A673 (cell line): Measurements from ENCODE around the gene FNTB. TPM values are rescaled to one million over a fixed set of nuclear protein-coding genes. Genes with fewer than 3 reads are reported as not detected.

Experiments
- BruUV-seq: library from RNA; stranded (reverse); fragments of 400-500 nt; replicated peaks from 2 replicates; lab custom pipeline; 2021; lab: Mats Ljungman, UMichigan
- CTCF ChIA-PET: fragments of 300-600 bp; sonication (Branson Sonifier 250); formaldehyde crosslinking; loops from one replicate; lab custom pipeline; 2022; ENCODE audit warnings: antibody characterized with exemption; lab: Charles Lee
- POLR2A ChIA-PET: fragments of 300-600 bp; sonication (Branson Sonifier 250); formaldehyde crosslinking; loops from one replicate; lab custom pipeline; 2022; ENCODE audit warnings: antibody characterized with exemption; ENCODE audit not compliant: low non-redundant PET; lab: Charles Lee
- DNase-seq: peaks from one replicate; pipeline ENCODE4 v3.0.0-alpha.2; 2015; ENCODE audit warnings: low spot score
- H3K27ac ChIP-seq: fragments of 200-600 bp; sonication (generic); 2 replicates; pipeline ENCODE4 v1.5.1; 2016; ENCODE audit warnings: mixed run types, low read depth, mild to moderate bottlenecking, mixed read lengths, antibody characterized with exemption, low read length; ENCODE audit not compliant: poor library complexity, severe bottlenecking
- H3K27me3 ChIP-seq: fragments of 200-600 bp; sonication (generic); replicated peaks from 2 replicates; pipeline ENCODE4 v1.6.1; 2017; ENCODE audit warnings: mixed run types, low read depth, mild to moderate bottlenecking, mixed read lengths, antibody characterized with exemption, low read length; ENCODE audit not compliant: insufficient read depth, poor library complexity
- H3K36me3 ChIP-seq: fragments of 200-600 bp; sonication (generic); 2 replicates; pipeline ENCODE4 v1.6.1; 2016; ENCODE audit warnings: mixed run types, mild to moderate bottlenecking, mixed read lengths, antibody characterized with exemption, low read length; ENCODE audit not compliant: insufficient read depth, poor library complexity, severe bottlenecking
- H3K4me1 ChIP-seq: fragments of 200-600 bp; sonication (generic); 2 replicates; pipeline ENCODE4 v1.6.1; 2017; ENCODE audit warnings: mixed run types, mild to moderate bottlenecking, mixed read lengths, antibody characterized with exemption, low read length; ENCODE audit not compliant: insufficient read depth, poor library complexity, severe bottlenecking
- H3K4me3 ChIP-seq: fragments of 200-600 bp; sonication (generic); 2 replicates; pipeline ENCODE4 v1.5.1; 2016; ENCODE audit warnings: low read depth, mixed run types, mild to moderate bottlenecking, mixed read lengths, low read length; ENCODE audit not compliant: poor library complexity, severe bottlenecking
- H3K9me3 ChIP-seq: fragments of 200-600 bp; sonication (generic); 2 replicates; pipeline ENCODE4 v1.6.1; 2016; ENCODE audit warnings: mixed run types, low read depth, mild to moderate bottlenecking, mixed read lengths, antibody characterized with exemption, low read length; ENCODE audit not compliant: poor library complexity, severe bottlenecking
- CTCF ChIP-seq: fragments of 300-800, 200-600 bp; sonication (generic); conservative IDR thresholded peaks from 2 replicates; pipeline ENCODE4 v1.5.1; 2017; ENCODE audit warnings: low read depth, mild to moderate bottlenecking, antibody characterized with exemption, low read length, moderate library complexity, mixed read lengths
- EZH2 ChIP-seq: fragments of 200-600 bp; sonication (generic); IDR thresholded peaks from 2 replicates; pipeline ENCODE4 v1.6.1; 2017; ENCODE audit warnings: borderline replicate concordance, low read depth, mild to moderate bottlenecking, mixed read lengths, antibody characterized with exemption, low read length; ENCODE audit not compliant: poor library complexity, severe bottlenecking
- intact Hi-C: fragments of 100-400 bp; cut with micrococcal nuclease; formaldehyde crosslinking; loops from one replicate; pipeline ENCODE4 v1.10.0; 2022; ENCODE audit not compliant: unreplicated experiment
- total RNA-seq: library from RNA; stranded (reverse); gene quantifications from 2 replicates; pipeline ENCODE4 v1.2.3, GENCODE V29; 2021

Gene FNTB
- total RNA-seq, 1 experiment from 2014 or later, result 24.0 TPM

- ChIA-PET POLR2A (no interaction called here), CTCF (no interaction called here)
- Histone ChIP-seq H3K36me3 (no peaks in the 10 kb centered on the region), H3K27ac (peak overlapping the region; percentile 4), H3K4me1 (peaks cover 23% of the 10 kb centered on the region), H3K4me3 (no peak overlapping the region), H3K27me3 (no peaks in the 10 kb centered on the region), H3K9me3 (no peaks in the 10 kb centered on the region)
- BruUV-seq, result no TSS peak
- no peak for DNase-seq
- no peak for TF ChIP-seq EZH2
- TF ChIP-seq CTCF, result no peak
- intact Hi-C loops, result no loop called here
Measured at GRCh38 chr14:64992328-64992885, 5.7 kb downstream of the FNTB start.

DNA sequence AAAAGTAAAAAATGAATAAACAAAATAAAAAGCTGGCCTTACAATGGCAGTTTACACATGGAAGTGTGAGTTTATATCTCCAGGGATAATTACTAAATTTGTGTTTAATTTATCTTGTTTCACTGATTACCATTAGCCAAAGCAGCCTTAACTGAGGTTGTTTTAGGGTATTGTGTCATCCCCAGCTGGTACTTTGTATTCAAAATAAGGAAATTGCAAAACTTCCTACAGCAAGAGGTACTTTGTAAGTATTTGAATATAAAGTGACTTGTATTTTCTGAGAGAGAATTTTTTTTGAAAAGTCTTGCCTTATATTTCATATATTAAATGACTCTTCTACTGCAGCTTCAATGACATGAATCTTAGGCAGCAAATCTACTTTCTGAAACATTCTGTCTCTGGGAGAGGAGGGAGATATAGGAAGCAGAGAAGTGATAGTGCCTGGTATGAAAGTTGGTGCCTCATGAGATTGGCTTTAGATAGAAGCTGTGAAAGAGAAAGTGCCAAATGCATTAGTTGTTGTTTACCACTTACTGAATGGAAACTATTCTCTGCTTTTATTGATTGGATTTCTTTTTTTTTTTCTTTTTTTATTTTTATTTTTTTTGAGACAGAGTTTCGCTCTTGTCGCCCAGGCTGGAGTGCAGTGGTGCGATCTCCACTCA is 6.7 kb downstream of the FNTB start:
- BruUV-seq, result no TSS peak
- Histone ChIP-seq H3K9me3 (no peaks in the 10 kb centered on the region), H3K36me3 (no peaks in the 10 kb centered on the region), H3K4me1 (peaks cover 22% of the 10 kb centered on the region), H3K27me3 (no peaks in the 10 kb centered on the region), H3K27ac (peak overlapping the region; percentile 4), H3K4me3 (no peak overlapping the region)
- TF ChIP-seq CTCF, result no peak
- no peak for TF ChIP-seq EZH2
- intact Hi-C loops, result no loop called here
- ChIA-PET POLR2A (no interaction called here), CTCF (no interaction called here)
- no peak for DNase-seq

- BruUV-seq, result no TSS peak
- no peaks in the 10 kb centered on the region for H3K9me3 ChIP-seq
- no peaks in the 10 kb centered on the region for H3K27me3 ChIP-seq
- ChIA-PET CTCF (no interaction called here), POLR2A (no interaction called here)
- intact Hi-C loops, result no loop called here
- TF ChIP-seq CTCF (no peak), EZH2 (no peak)
- H3K36me3 ChIP-seq, result no peaks in the 10 kb centered on the region
- H3K27ac ChIP-seq, result no peak overlapping the region
- DNase-seq, result no peak
- peaks cover 22% of the 10 kb centered on the region for H3K4me1 ChIP-seq
- H3K4me3 ChIP-seq, result no peak overlapping the region
Measured at GRCh38 chr14:64994540-64994939, 7.8 kb downstream of the FNTB start.
